ENCODE results near the gene VWA8.

GRCh38 chr13:41658057-41658661, 302.8 kb downstream of the VWA8 start:
- TF ChIP-seq SIN3A (IDR thresholded peaks at IDR 0.05; ENCODE audit: low read depth) (no peak), EZH2phosphoT487 (IDR thresholded peaks at IDR 0.05; ENCODE audit: borderline replicate concordance) (no peak), POLR2A (IDR thresholded peaks at IDR 0.05; ENCODE audit: borderline replicate concordance, extremely low read depth, insufficient read depth, insufficient read length) (no peak), POLR2AphosphoS5 (IDR thresholded peaks at IDR 0.05; ENCODE audit: low read depth, low read length) (no peak), ZNF274 (IDR thresholded peaks at IDR 0.05; ENCODE audit: low read depth, low read length) (no peak), ZBTB33 (IDR thresholded peaks at IDR 0.05; ENCODE audit: extremely low read depth, insufficient replicate concordance, low read length) (no peak), MAX (IDR thresholded peaks at IDR 0.05) (no peak), YY1 (IDR thresholded peaks at IDR 0.05; ENCODE audit: extremely low read depth, insufficient replicate concordance, low read depth, low read length) (no peak), ZFX (IDR thresholded peaks at IDR 0.05) (no peak), RAD21 (IDR thresholded peaks at IDR 0.05; ENCODE audit: low read depth) (0 out of 2 replicates have a peak, but pooled peaks have one; percentile 12)
- TF ChIP-seq, protein P1, sequence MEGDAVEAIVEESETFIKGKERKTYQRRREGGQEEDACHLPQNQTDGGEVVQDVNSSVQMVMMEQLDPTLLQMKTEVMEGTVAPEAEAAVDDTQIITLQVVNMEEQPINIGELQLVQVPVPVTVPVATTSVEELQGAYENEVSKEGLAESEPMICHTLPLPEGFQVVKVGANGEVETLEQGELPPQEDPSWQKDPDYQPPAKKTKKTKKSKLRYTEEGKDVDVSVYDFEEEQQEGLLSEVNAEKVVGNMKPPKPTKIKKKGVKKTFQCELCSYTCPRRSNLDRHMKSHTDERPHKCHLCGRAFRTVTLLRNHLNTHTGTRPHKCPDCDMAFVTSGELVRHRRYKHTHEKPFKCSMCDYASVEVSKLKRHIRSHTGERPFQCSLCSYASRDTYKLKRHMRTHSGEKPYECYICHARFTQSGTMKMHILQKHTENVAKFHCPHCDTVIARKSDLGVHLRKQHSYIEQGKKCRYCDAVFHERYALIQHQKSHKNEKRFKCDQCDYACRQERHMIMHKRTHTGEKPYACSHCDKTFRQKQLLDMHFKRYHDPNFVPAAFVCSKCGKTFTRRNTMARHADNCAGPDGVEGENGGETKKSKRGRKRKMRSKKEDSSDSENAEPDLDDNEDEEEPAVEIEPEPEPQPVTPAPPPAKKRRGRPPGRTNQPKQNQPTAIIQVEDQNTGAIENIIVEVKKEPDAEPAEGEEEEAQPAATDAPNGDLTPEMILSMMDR (IDR thresholded peaks at IDR 0.05 in 2 of 3, conservative IDR thresholded peaks at IDR 0.05 in 1 of 3; ENCODE audit: borderline replicate concordance in 1 of 3, insufficient read depth in 1 of 3, low read depth in 2 of 3, low read length in 2 of 3) = no peak; a peak in 1 of 6 replicates
- TF ChIP-seq, protein P2, sequence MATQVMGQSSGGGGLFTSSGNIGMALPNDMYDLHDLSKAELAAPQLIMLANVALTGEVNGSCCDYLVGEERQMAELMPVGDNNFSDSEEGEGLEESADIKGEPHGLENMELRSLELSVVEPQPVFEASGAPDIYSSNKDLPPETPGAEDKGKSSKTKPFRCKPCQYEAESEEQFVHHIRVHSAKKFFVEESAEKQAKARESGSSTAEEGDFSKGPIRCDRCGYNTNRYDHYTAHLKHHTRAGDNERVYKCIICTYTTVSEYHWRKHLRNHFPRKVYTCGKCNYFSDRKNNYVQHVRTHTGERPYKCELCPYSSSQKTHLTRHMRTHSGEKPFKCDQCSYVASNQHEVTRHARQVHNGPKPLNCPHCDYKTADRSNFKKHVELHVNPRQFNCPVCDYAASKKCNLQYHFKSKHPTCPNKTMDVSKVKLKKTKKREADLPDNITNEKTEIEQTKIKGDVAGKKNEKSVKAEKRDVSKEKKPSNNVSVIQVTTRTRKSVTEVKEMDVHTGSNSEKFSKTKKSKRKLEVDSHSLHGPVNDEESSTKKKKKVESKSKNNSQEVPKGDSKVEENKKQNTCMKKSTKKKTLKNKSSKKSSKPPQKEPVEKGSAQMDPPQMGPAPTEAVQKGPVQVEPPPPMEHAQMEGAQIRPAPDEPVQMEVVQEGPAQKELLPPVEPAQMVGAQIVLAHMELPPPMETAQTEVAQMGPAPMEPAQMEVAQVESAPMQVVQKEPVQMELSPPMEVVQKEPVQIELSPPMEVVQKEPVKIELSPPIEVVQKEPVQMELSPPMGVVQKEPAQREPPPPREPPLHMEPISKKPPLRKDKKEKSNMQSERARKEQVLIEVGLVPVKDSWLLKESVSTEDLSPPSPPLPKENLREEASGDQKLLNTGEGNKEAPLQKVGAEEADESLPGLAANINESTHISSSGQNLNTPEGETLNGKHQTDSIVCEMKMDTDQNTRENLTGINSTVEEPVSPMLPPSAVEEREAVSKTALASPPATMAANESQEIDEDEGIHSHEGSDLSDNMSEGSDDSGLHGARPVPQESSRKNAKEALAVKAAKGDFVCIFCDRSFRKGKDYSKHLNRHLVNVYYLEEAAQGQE (IDR thresholded peaks at IDR 0.05; ENCODE audit: low read depth) = no peak
- TF ChIP-seq, protein P3, sequence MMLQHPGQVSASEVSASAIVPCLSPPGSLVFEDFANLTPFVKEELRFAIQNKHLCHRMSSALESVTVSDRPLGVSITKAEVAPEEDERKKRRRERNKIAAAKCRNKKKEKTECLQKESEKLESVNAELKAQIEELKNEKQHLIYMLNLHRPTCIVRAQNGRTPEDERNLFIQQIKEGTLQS (IDR thresholded peaks at IDR 0.05) = no peak

All from HCT116 (cell line).